Neutrophil (primary cell): ENCODE results near the gene TSPAN16.

ENCODE experiments used
- H3K27ac ChIP-seq: fragments of 200-600 bp; sonication (generic); 2 replicates; pipeline ENCODE4 v1.5.1; 2016; ENCODE audit warnings: mild to moderate bottlenecking, moderate library complexity
- H3K27me3 ChIP-seq: fragments of 200-600 bp; sonication (generic); 2 replicates; pipeline ENCODE4 v1.6.0; 2016; ENCODE audit warnings: mild to moderate bottlenecking
- H3K36me3 ChIP-seq: fragments of 200-600 bp; sonication (generic); 2 replicates; pipeline ENCODE4 v1.5.1; 2017
- H3K4me1 ChIP-seq, 2 experiments: fragments of 200-600 bp in 1 of 2; sonication (generic) in 1 of 2; 1 replicate in 1 of 2; 2 replicates in 1 of 2; pipeline versions ENCODE4 v1.5.1 to v1.6.1; 2013 to 2016; ENCODE audit warnings: low read depth in 1 of 2, low read length in 1 of 2, mild to moderate bottlenecking in 1 of 2, moderate library complexity in 1 of 2; ENCODE audit not compliant: control insufficient read depth in 1 of 2, insufficient read depth in 1 of 2
- H3K4me3 ChIP-seq, 2 experiments: fragments of 200-600 bp in 1 of 2; sonication (generic) in 1 of 2; 1 replicate in 1 of 2; 2 replicates in 1 of 2; pipeline ENCODE4 v1.5.1; 2013 to 2016; ENCODE audit warnings: low read depth in 1 of 2, low read length in 1 of 2, mild to moderate bottlenecking in 1 of 2, moderate library complexity in 1 of 2
- H3K9me3 ChIP-seq: fragments of 200-600 bp; sonication (generic); 2 replicates; pipeline ENCODE4 v1.5.1; 2016
- CTCF ChIP-seq: fragments of 200-600 bp; sonication (generic); IDR thresholded peaks from 2 replicates; pipeline ENCODE4 v1.5.1; 2016; ENCODE audit warnings: antibody characterized with exemption

The TSPAN16 gene

GRCh38 chr19:11290256-11290655, 5.7 kb upstream of the TSPAN16 start:
- Histone ChIP-seq H3K27me3 (peaks cover 17% of the 10 kb centered on the region), H3K27ac (no peak overlapping the region), H3K9me3 (no peaks in the 10 kb centered on the region), H3K4me3 (no peak overlapping the region), H3K36me3 (no peaks in the 10 kb centered on the region), H3K4me1 (peaks cover 48 to 50% of the 10 kb centered on the region in 2 experiments)
- no peak for TF ChIP-seq CTCF

- TF ChIP-seq CTCF, result no peak
- H3K9me3 ChIP-seq, result no peaks in the 10 kb centered on the region
- peaks cover 3% of the 10 kb centered on the region for H3K36me3 ChIP-seq
- peak overlapping the region; percentile 78 for H3K27ac ChIP-seq
- H3K4me3 ChIP-seq, result no peak overlapping the region
- H3K27me3 ChIP-seq, result peaks cover 12% of the 10 kb centered on the region
- peaks cover 60 to 62% of the 10 kb centered on the region in 2 experiments for H3K4me1 ChIP-seq
Measured at GRCh38 chr19:11291415-11291814, 4.5 kb upstream of the TSPAN16 start.

- no peak overlapping the region for H3K4me3 ChIP-seq
- H3K4me1 ChIP-seq, result peaks cover 65 to 67% of the 10 kb centered on the region in 2 experiments
- peak overlapping the region; percentile 78 for H3K27ac ChIP-seq
- TF ChIP-seq CTCF, result no peak
- H3K9me3 ChIP-seq, result no peaks in the 10 kb centered on the region
- H3K36me3 ChIP-seq, result peaks cover 3% of the 10 kb centered on the region
- H3K27me3 ChIP-seq, result peaks cover 7% of the 10 kb centered on the region
Measured at GRCh38 chr19:11291991-11292390, 4.0 kb upstream of the TSPAN16 start.

- peaks cover 69 to 78% of the 10 kb centered on the region in 2 experiments for H3K4me1 ChIP-seq
Measured at GRCh38 chr19:11293433-11294389, 2.2 kb upstream of the TSPAN16 start.

GRCh38 chr19:11295180-11295579, 780 bp upstream of the TSPAN16 start:
- Histone ChIP-seq H3K4me3 (peak overlapping the region in 1 of 2 experiments; percentile 53), H3K36me3 (peaks cover 19% of the 10 kb centered on the region), H3K4me1 (peaks cover 63 to 71% of the 10 kb centered on the region in 2 experiments), H3K27me3 (no peaks in the 10 kb centered on the region), H3K27ac (peak overlapping the region; percentile 91), H3K9me3 (no peaks in the 10 kb centered on the region)
- no peak for TF ChIP-seq CTCF

More at GRCh38 chr19:11293433-11294389, 2.2 kb upstream of the TSPAN16 start:
- Histone ChIP-seq H3K27me3 (no peaks in the 10 kb centered on the region), H3K27ac (peak overlapping the region; percentile 91), H3K4me3 (peak overlapping the region; percentile 53), H3K9me3 (no peaks in the 10 kb centered on the region), H3K36me3 (peaks cover 7% of the 10 kb centered on the region)
- peak; percentile 100 for TF ChIP-seq CTCF
